ENCODE data around the gene PACRG.

The PACRG gene

GRCh38 chr6:162941128-162941527 lies 213.4 kb downstream of the PACRG start:
- no peak for TF ChIP-seq SIN3A (IDR thresholded peaks at IDR 0.05; ENCODE audit: borderline replicate concordance, insufficient read depth, low read length)
- TF ChIP-seq TAF1 (IDR thresholded peaks at IDR 0.05; ENCODE audit: borderline replicate concordance, insufficient read depth, low read length) = no peak
- no peak for TF ChIP-seq POLR2AphosphoS5 (IDR thresholded peaks at IDR 0.05; ENCODE audit: low read depth, low read length)

GRCh38 chr6:162942866-162943265 lies 215.1 kb downstream of the PACRG start:
- TF ChIP-seq POLR2AphosphoS5 (IDR thresholded peaks at IDR 0.05; ENCODE audit: low read depth, low read length) (no peak), REST (IDR thresholded peaks at IDR 0.05; ENCODE audit: insufficient read depth in 1 of 2, low read depth in 2 of 2, low read length in 2 of 2) (no peak), FOXP2 (optimal IDR thresholded peaks at IDR 0.05; ENCODE audit: borderline replicate concordance, extremely low read depth, extremely low read length, insufficient read depth) (no peak), SIN3A (IDR thresholded peaks at IDR 0.05; ENCODE audit: borderline replicate concordance, insufficient read depth, low read length) (no peak), TAF1 (IDR thresholded peaks at IDR 0.05; ENCODE audit: borderline replicate concordance, insufficient read depth, low read length) (no peak)

GRCh38 chr6:162943369-162943768 lies 215.6 kb downstream of the PACRG start:
- no peak for TF ChIP-seq FOXP2 (optimal IDR thresholded peaks at IDR 0.05; ENCODE audit: borderline replicate concordance, extremely low read depth, extremely low read length, insufficient read depth)
- no peak for TF ChIP-seq POLR2AphosphoS5 (IDR thresholded peaks at IDR 0.05; ENCODE audit: low read depth, low read length)
- no peak for TF ChIP-seq SIN3A (IDR thresholded peaks at IDR 0.05; ENCODE audit: borderline replicate concordance, insufficient read depth, low read length)
- TF ChIP-seq TAF1 (IDR thresholded peaks at IDR 0.05; ENCODE audit: borderline replicate concordance, insufficient read depth, low read length) = no peak
- TF ChIP-seq REST (IDR thresholded peaks at IDR 0.05; ENCODE audit: insufficient read depth in 1 of 2, low read depth in 2 of 2, low read length in 2 of 2) = no peak

- TF ChIP-seq REST (IDR thresholded peaks at IDR 0.05; ENCODE audit: insufficient read depth in 1 of 2, low read depth in 2 of 2, low read length in 2 of 2) = no peak
- no peak for TF ChIP-seq SIN3A (IDR thresholded peaks at IDR 0.05; ENCODE audit: borderline replicate concordance, insufficient read depth, low read length)
- TF ChIP-seq FOXP2 (optimal IDR thresholded peaks at IDR 0.05; ENCODE audit: borderline replicate concordance, extremely low read depth, extremely low read length, insufficient read depth) = no peak
- TF ChIP-seq POLR2AphosphoS5 (IDR thresholded peaks at IDR 0.05; ENCODE audit: low read depth, low read length) = no peak
- TF ChIP-seq TAF1 (IDR thresholded peaks at IDR 0.05; ENCODE audit: borderline replicate concordance, insufficient read depth, low read length) = no peak
Measured at GRCh38 chr6:162951164-162951743, 223.5 kb downstream of the PACRG start.

GRCh38 chr6:162952423-162952822 lies 224.6 kb downstream of the PACRG start:
- TF ChIP-seq TAF1 (IDR thresholded peaks at IDR 0.05; ENCODE audit: borderline replicate concordance, insufficient read depth, low read length) (no peak), SIN3A (IDR thresholded peaks at IDR 0.05; ENCODE audit: borderline replicate concordance, insufficient read depth, low read length) (no peak), FOXP2 (optimal IDR thresholded peaks at IDR 0.05; ENCODE audit: borderline replicate concordance, extremely low read depth, extremely low read length, insufficient read depth) (no peak), REST (IDR thresholded peaks at IDR 0.05; ENCODE audit: insufficient read depth in 1 of 2, low read depth in 2 of 2, low read length in 2 of 2) (no peak), POLR2AphosphoS5 (IDR thresholded peaks at IDR 0.05; ENCODE audit: low read depth, low read length) (no peak)
